GM12801 (cell line): Measurements from ENCODE around the gene MAPK10.

Experiments
- TF ChIP-seq, protein P1 (sequence below): IDR thresholded peaks from one replicate; pipeline ENCODE4 v1.5.1; 2011; ENCODE audit warnings: control low read depth; ENCODE audit not compliant: insufficient read length; ENCODE audit errors: extremely low read depth

MAPK10 gene

GRCh38 chr4:86098691-86099090 is 261.2 kb downstream of the MAPK10 start:
- TF ChIP-seq, protein P1, sequence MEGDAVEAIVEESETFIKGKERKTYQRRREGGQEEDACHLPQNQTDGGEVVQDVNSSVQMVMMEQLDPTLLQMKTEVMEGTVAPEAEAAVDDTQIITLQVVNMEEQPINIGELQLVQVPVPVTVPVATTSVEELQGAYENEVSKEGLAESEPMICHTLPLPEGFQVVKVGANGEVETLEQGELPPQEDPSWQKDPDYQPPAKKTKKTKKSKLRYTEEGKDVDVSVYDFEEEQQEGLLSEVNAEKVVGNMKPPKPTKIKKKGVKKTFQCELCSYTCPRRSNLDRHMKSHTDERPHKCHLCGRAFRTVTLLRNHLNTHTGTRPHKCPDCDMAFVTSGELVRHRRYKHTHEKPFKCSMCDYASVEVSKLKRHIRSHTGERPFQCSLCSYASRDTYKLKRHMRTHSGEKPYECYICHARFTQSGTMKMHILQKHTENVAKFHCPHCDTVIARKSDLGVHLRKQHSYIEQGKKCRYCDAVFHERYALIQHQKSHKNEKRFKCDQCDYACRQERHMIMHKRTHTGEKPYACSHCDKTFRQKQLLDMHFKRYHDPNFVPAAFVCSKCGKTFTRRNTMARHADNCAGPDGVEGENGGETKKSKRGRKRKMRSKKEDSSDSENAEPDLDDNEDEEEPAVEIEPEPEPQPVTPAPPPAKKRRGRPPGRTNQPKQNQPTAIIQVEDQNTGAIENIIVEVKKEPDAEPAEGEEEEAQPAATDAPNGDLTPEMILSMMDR, result no peak

DNA sequence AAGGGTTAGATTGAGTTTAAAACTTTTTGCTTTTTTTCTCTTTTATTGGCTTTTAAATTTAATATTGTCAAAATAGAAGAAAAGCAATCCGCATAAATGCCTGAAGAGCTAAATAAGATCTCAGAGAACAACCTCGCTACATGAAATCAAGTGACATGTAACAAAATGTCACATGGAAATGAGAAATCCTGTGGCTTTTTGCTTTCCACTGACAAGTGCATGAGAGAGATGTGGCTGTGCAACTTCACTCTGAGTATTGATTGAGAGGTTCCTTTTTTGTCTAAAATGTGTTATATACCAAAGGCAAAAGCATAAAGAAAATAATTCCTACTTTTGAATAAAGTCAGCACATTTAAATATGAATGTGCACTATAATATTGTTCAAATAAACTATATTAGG is 263.5 kb downstream of the MAPK10 start:
- TF ChIP-seq, protein P1, result no peak

GRCh38 chr4:86092684-86093083 is 267.2 kb downstream of the MAPK10 start:
- TF ChIP-seq, protein P1, result no peak

- TF ChIP-seq, protein P1, result no peak
Observed at GRCh38 chr4:86091201-86091600, 268.7 kb downstream of the MAPK10 start.

DNA sequence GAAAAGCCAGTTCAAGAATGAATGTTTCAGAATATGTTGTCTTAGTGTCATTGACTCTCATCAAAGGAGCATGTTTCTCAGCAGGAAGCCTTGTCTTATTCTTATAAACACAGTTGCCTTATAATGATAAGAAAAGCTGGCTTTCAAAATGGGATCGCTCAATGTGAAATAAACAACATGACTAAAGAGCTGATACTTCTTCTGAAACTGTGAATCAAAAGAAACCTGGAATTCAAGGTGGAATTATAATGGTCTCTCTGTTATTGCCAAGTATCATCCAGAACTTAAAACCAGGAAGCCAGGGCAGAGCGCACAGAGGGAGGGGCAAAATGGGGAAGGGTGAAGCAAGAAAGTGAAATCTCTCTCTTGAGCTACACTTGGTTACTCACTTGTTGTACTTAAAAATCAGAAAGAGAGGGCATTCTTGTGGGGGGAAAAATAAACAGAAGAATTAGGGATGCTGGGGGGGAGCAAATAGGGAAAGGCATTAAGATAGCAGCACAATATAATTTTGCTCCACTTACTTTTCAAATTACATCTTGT is 270.0 kb downstream of the MAPK10 start:
- TF ChIP-seq, protein P1, result no peak

DNA sequence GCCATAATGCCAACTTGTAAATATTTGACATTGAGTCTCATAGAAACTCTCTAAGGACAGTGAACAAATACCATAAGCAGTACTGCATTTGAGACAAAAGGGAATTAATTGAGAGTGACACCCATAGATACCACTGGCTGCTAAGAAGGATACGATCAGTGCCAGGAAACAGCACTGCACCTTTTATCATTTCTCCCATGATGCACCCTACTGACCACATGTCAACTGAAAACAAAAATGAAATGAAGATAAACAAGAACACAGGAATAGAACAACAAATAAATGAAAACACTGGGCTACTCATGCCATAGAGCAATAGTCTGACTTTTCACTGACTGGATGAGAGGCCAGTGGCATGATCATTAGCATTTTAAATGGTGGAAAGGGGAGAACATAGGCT is 270.8 kb downstream of the MAPK10 start:
- TF ChIP-seq, protein P1, result no peak

GRCh38 chr4:86060341-86060740 is 299.5 kb downstream of the MAPK10 start:
- TF ChIP-seq, protein P1, result no peak
